ENCODE results near the gene LRMDA. TPM values are rescaled to one million over a fixed set of nuclear protein-coding genes. Genes with fewer than 3 reads are reported as not detected.
A peak's percentile ranks its signal among the peaks of the same experiment; 100 is the strongest.

LRMDA gene
- total and polyA plus RNA-seq, 12 donors = 30.7 to 132 (median 78.1) TPM

- no peak for TF ChIP-seq CTCF (IDR thresholded peaks at IDR 0.05)
- no peak for TF ChIP-seq POLR2A (IDR thresholded peaks at IDR 0.05)
- intact Hi-C loops (cut with DNase I) = loop anchor here in 1 of 2 donors (10.0 kb wide), 1 partner anchor 237 kb away; no protein-coding TSS in a partner anchor
- Histone ChIP-seq H3K27ac (no peak overlapping the region), H3K4me1 (replicated peaks in 1 of 2) (peaks cover 6 to 8% of the 10 kb centered on the region in 2 donors), H3K9me3 (replicated peaks in 1 of 3) (no peaks in the 10 kb centered on the region), H3K27me3 (no peaks in the 10 kb centered on the region), H3K4me3 (no peak overlapping the region), H3K36me3 (replicated peaks in 1 of 2) (no peaks in the 10 kb centered on the region)
- 88 to 96% (median 94%) methylated on average over 1 of the region's 1 CpG for WGBS, 4 donors
- no peak for DNase-seq
Observed at GRCh38 chr10:76552091-76552873, 1120.9 kb downstream of the LRMDA start.

GRCh38 chr10:76553263-76554032, 1122.0 kb downstream of the LRMDA start:
- H3K36me3 ChIP-seq (replicated peaks in 1 of 2) = no peaks in the 10 kb centered on the region
- no peak for DNase-seq
- no peak overlapping the region for H3K27ac ChIP-seq
- WGBS, 4 donors = 92 to 95% (median 93%) methylated on average over 16 to 17 of the region's 17 CpGs
- H3K4me3 ChIP-seq = no peak overlapping the region
- H3K9me3 ChIP-seq (replicated peaks in 1 of 3) = no peaks in the 10 kb centered on the region
- no peak for TF ChIP-seq POLR2A (IDR thresholded peaks at IDR 0.05)
- TF ChIP-seq CTCF (IDR thresholded peaks at IDR 0.05) = no peak
- no peaks in the 10 kb centered on the region for H3K27me3 ChIP-seq
- peaks cover 10 to 12% of the 10 kb centered on the region in 2 donors for H3K4me1 ChIP-seq (replicated peaks in 1 of 2)
- intact Hi-C loops (cut with DNase I) = loop anchor here in 1 of 2 donors (10.0 kb wide), 1 partner anchor 239 kb away; no protein-coding TSS in a partner anchor

DNA sequence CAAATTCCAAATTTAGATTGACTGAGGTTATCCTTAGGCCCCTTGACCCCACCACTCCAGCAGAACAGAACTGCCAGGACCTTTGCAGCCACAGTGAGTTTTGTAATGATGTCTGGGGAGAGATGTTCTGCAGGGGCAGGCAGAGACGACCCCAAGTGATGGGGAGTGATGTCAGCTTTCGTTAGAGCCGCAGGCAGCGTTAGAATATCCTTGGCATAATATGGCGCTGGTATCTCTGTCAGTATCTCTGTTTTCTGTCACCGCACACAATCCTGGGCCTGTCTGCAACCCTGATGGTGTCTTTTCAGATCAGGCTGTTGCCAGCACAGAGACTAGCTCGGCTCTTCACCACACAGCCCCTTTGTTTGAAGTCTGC, 1122.6 kb downstream of the LRMDA start:
- H3K36me3 ChIP-seq (replicated peaks in 1 of 2) = no peaks in the 10 kb centered on the region
- no peaks in the 10 kb centered on the region for H3K9me3 ChIP-seq (replicated peaks in 1 of 3)
- peaks cover 16 to 17% of the 10 kb centered on the region in 2 donors for H3K4me1 ChIP-seq (replicated peaks in 1 of 2)
- H3K27me3 ChIP-seq = no peaks in the 10 kb centered on the region
- no peak overlapping the region for H3K27ac ChIP-seq
- no peak overlapping the region for H3K4me3 ChIP-seq
- no peak for DNase-seq
- intact Hi-C loops (cut with DNase I) = loop anchor here in 1 of 2 donors (10.0 kb wide), 1 partner anchor 239 kb away; no protein-coding TSS in a partner anchor
- no peak for TF ChIP-seq POLR2A (IDR thresholded peaks at IDR 0.05)
- TF ChIP-seq CTCF (IDR thresholded peaks at IDR 0.05) = no peak
- 89 to 97% (median 93%) methylated on average over 7 of the region's 7 CpGs for WGBS, 4 donors

DNA sequence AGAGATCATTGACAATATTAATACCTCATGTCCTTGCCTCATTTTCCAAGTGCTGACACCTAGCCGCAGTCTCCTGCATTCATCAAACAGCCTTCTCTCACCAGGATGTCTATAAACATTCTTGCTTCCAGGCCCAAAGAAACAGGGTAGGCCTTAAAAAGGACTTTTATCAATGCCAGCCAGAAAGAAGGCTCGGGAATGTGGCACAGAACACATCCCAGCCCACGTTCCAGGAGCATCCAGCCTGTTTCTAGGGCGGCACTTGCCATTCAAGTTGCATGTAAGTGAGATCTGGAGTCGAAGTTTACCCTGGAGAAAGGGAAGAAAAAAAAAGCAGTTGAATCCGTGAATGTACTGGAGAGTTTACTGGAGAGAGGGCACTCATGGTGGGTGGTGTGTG, 1123.1 kb downstream of the LRMDA start:
- TF ChIP-seq CTCF (IDR thresholded peaks at IDR 0.05) (no peak), POLR2A (IDR thresholded peaks at IDR 0.05) (no peak)
- Histone ChIP-seq H3K4me3 (no peak overlapping the region), H3K9me3 (replicated peaks in 1 of 3) (no peaks in the 10 kb centered on the region), H3K27me3 (no peaks in the 10 kb centered on the region), H3K4me1 (replicated peaks in 1 of 2) (peaks cover 20 to 22% of the 10 kb centered on the region in 2 donors), H3K27ac (peak overlapping the region in 1 of 5 donors; percentile 43), H3K36me3 (replicated peaks in 1 of 2) (no peaks in the 10 kb centered on the region)
- DNase-seq = no peak
- 92 to 95% (median 93%) methylated on average over 6 of the region's 6 CpGs for WGBS, 4 donors
- intact Hi-C loops (cut with DNase I) = loop anchor here in 1 of 2 donors (10.0 kb wide), 1 partner anchor 240 kb away; no protein-coding TSS in a partner anchor

Data from adrenal gland (tissue), 12 donors.